Dendritic cell treated with granulocyte-macrophage colony-stimulating factor and Interleukin-4, amounts not matched to agents 40 ng/mL and 50 ng/mL, for 4 days (primary cell): ENCODE data around the gene LRPAP1.

Experiments
- H3K27ac Mint-ChIP-seq: one replicate; pipeline ENCODE4 v1.8.0; 2022; ENCODE audit warnings: mild to moderate bottlenecking, mixed read lengths
- H3K27me3 Mint-ChIP-seq: one replicate; pipeline ENCODE4 v1.8.0; 2022; ENCODE audit warnings: mild to moderate bottlenecking, mixed read lengths
- H3K36me3 Mint-ChIP-seq: one replicate; pipeline ENCODE4 v1.8.0; 2022; ENCODE audit warnings: low read depth, mixed read lengths
- H3K4me1 Mint-ChIP-seq: one replicate; pipeline ENCODE4 v1.8.0; 2022; ENCODE audit warnings: low read depth, mixed read lengths
- H3K4me3 Mint-ChIP-seq: one replicate; pipeline ENCODE4 v1.8.0; 2022; ENCODE audit warnings: mild to moderate bottlenecking, moderate library complexity, mixed read lengths
- H3K9me3 Mint-ChIP-seq: one replicate; pipeline ENCODE4 v1.8.0; 2022; ENCODE audit warnings: mixed read lengths
- intact Hi-C: fragments of 100-400 bp; cut with micrococcal nuclease; formaldehyde crosslinking; loops from one replicate; pipeline ENCODE4 v1.15.0; 2022

LRPAP1 gene

DNA sequence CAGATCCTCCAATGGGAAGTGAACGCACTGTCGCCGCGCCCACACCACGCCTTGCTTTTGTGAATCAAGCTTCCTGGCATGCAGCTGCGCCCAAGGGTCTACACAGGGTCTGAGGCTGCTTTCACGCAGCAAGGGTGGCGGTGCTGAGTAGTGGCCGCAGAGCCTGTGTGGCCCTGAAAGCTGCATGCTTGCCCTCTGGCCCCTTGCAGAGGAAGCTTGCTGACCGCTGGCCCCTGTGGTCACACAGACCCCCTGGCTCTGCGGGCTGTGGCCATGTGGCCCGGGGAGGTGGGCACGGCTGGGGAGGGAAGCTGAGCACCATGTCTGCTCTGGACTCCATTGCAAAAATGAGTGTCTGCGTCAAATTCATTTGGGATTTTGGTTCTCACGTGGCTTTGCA lies 60.3 kb downstream of the LRPAP1 start:
- intact Hi-C loops, result no loop called here
- H3K36me3 Mint-ChIP-seq, result no peaks in the 10 kb centered on the region
- no peaks in the 10 kb centered on the region for H3K4me1 Mint-ChIP-seq
- H3K9me3 Mint-ChIP-seq, result no peaks in the 10 kb centered on the region
- H3K4me3 Mint-ChIP-seq, result no peak overlapping the region
- H3K27ac Mint-ChIP-seq, result no peak overlapping the region
- peaks cover 8% of the 10 kb centered on the region for H3K27me3 Mint-ChIP-seq

DNA sequence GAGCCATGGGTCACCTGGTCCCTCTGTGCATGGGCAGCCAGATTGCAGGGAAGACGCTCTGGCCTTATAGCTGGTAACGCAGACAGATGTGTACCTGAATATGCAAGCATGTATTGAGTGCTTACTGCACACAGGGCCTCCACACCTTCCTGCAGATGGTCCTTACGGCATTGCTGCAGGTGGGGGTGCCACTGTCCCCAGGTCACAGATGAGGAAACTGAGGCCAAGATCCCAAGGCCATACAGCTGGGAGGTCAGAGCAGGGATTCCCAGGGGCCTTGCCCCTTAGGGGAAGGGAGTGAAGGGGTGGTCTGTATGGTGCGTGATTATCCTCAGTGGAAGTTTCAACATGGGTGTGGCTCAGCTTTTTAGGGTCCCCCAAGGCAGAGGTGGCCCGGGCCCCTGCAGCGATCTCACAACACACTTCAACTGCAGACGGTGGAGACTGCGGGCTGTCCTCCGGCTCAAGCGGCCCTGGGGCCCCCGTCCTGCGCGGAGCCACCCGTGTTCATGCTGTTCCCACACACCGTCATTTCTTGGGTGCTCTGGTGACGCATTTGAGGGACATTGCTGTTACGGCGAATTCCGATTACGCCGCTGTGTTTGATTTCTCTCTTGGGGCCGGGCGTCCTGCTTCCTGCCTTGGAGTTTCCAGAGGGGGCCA lies 61.0 kb downstream of the LRPAP1 start:
- Mint-ChIP-seq H3K4me3 (no peak overlapping the region), H3K36me3 (no peaks in the 10 kb centered on the region), H3K4me1 (no peaks in the 10 kb centered on the region), H3K27me3 (peaks cover 6% of the 10 kb centered on the region), H3K27ac (no peak overlapping the region), H3K9me3 (no peaks in the 10 kb centered on the region)
- intact Hi-C loops, result no loop called here

DNA sequence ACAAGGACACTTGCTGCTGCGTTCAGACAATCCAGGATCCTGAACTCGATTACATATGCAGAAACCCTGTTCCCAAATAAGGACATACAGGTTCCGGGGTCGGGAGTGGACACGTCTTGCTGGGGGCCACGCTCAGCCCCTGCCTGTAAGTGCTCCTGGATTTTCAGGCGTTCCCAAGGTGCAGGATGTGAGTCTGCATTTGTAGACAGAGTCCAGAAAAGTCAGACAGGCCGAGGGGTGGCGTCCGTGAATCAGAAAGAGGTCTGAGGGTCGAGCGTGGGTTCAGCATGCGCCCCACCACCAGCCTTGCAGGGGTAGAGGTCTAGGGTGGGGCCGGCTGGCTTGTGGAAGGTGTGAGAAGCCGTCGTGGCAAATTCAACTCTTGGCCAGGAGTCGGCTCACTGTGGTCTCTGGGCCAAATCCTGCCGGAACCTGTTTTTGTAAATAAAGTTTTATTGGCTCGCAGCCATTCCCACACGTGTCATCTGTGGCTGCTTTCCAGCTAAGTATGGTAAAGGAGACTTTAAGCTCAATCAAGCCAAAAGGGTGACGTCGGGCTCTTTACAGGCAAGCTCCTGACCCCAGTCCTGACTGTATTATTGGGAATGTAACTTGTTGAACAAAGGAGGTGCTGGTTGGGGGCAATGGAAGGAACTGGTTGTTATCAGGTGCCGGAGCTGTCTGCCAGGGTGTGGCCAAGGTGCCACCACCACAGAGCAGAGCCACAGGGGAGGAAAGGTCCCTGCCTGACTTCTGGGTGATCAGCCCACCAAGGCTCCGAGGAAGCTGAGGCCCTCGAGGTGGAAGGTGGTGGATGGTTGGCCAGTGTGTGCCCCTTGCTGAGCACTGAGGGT lies 61.8 kb downstream of the LRPAP1 start:
- Mint-ChIP-seq H3K4me1 (no peaks in the 10 kb centered on the region), H3K27ac (no peak overlapping the region), H3K9me3 (no peaks in the 10 kb centered on the region), H3K4me3 (no peak overlapping the region), H3K27me3 (peaks cover 8% of the 10 kb centered on the region), H3K36me3 (no peaks in the 10 kb centered on the region)
- intact Hi-C loops, result no loop called here

DNA sequence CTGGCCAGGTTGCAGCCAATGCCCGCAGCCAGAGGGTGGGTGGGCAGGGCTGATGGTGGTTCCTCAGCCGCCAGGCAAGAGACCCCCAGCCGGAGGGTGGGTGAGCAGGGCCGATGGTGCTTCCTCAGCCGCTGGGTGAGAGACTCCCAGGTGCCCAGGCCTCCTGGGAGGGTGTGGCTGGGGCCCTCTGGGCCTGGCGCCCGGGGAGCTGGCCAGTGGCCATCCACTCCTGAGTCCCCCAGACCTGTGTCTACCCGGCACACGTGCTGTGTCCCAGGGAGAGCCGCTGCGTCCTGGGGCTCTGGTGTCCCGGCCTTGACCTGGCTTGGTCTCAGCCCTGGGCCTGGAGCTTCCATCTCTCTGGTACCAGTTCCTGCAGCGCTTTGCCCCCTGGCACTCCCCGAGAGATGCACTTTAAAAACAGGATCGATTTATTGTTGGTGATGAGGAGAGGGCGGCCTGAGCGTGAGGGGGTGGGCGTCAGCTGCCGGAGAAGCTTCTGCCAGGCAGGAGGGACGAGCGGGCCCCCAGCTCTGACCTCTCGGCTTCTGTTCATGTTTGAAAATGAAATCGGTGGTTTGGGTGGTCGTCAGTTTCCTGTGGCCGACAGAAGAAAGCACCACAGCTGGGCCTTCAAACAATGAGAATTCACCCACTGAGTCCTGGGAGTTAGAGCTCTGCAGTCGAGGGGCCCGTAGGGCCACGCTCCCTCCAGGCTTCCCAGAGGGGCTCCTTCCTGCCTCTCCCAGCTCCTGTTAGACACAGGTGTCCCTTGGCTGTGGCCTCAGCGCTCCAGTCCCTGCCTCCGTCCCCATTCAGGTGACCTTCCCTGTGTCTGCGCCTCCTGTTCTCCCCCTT lies 62.6 kb downstream of the LRPAP1 start:
- no peaks in the 10 kb centered on the region for H3K36me3 Mint-ChIP-seq
- H3K27me3 Mint-ChIP-seq, result peaks cover 16% of the 10 kb centered on the region
- H3K4me3 Mint-ChIP-seq, result no peak overlapping the region
- H3K4me1 Mint-ChIP-seq, result no peaks in the 10 kb centered on the region
- intact Hi-C loops, result no loop called here
- no peaks in the 10 kb centered on the region for H3K9me3 Mint-ChIP-seq
- H3K27ac Mint-ChIP-seq, result no peak overlapping the region

DNA sequence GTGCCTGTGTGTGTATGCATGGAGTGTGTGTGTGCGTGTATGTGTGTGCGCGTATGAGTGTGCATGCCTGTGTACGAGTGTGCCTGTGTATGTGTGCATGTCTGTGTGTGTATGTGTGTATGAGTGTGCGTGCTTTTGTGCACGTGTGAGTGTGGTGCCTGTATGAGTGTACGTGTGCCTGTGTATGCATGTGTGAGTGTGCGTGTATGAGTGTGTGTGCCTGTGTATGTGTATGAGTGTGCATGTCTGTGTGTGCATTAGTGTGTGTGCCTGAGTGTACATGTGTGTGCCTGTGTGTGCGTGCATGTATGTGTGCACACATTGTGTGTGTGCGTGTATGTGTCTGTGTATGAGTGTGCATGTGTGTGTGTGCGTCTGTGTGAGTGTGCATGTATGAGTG lies 63.4 kb downstream of the LRPAP1 start:
- H3K36me3 Mint-ChIP-seq, result no peaks in the 10 kb centered on the region
- H3K9me3 Mint-ChIP-seq, result no peaks in the 10 kb centered on the region
- H3K4me1 Mint-ChIP-seq, result no peaks in the 10 kb centered on the region
- peaks cover 23% of the 10 kb centered on the region for H3K27me3 Mint-ChIP-seq
- no peak overlapping the region for H3K27ac Mint-ChIP-seq
- intact Hi-C loops, result no loop called here
- H3K4me3 Mint-ChIP-seq, result no peak overlapping the region

DNA sequence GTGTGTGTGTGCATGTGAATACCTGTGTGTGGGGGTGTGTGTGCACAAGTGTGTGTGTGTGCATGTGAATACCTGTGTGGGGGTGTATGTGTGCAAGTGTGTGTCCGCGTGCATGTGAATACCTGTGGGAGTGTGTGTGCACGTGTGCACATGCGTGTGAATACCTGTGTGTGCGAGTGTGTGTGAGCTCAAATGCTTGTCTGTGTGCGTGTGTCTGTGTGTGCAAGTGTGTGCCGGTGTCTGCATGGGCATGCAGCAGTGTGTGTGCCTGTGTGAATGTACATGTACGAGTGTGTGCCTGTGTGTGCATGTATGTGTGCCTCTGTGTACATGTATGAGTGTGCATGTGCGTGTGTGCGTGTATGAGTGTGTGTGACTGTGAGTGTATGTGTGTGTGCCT lies 64.1 kb downstream of the LRPAP1 start:
- intact Hi-C loops, result no loop called here
- Mint-ChIP-seq H3K4me3 (no peak overlapping the region), H3K27me3 (peaks cover 26% of the 10 kb centered on the region), H3K36me3 (no peaks in the 10 kb centered on the region), H3K9me3 (no peaks in the 10 kb centered on the region), H3K27ac (no peak overlapping the region), H3K4me1 (no peaks in the 10 kb centered on the region)

DNA sequence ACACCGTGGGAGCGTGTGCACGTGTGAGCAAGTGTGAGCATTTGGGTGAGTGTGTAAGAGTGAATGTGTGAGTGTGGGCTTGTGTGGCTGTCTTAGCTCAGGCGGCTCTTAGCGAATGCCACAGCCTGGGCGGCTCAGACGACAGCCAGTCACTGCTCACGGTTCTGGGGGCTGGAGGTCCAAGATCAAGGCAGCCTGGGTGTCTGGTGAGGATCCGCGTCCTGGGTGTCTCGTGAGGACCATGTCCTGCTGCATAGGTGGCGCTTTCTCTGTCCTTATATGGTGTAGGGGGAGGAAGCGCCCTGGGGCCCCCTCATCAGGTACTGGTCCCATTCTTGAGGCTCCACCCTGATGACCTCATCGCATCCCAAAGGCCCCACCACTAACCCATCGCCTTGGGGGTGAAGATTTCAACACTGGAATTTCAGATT lies 64.6 kb downstream of the LRPAP1 start:
- no peaks in the 10 kb centered on the region for H3K4me1 Mint-ChIP-seq
- H3K4me3 Mint-ChIP-seq, result no peak overlapping the region
- H3K27me3 Mint-ChIP-seq, result peaks cover 31% of the 10 kb centered on the region
- no peak overlapping the region for H3K27ac Mint-ChIP-seq
- H3K9me3 Mint-ChIP-seq, result no peaks in the 10 kb centered on the region
- intact Hi-C loops, result no loop called here
- H3K36me3 Mint-ChIP-seq, result no peaks in the 10 kb centered on the region

DNA sequence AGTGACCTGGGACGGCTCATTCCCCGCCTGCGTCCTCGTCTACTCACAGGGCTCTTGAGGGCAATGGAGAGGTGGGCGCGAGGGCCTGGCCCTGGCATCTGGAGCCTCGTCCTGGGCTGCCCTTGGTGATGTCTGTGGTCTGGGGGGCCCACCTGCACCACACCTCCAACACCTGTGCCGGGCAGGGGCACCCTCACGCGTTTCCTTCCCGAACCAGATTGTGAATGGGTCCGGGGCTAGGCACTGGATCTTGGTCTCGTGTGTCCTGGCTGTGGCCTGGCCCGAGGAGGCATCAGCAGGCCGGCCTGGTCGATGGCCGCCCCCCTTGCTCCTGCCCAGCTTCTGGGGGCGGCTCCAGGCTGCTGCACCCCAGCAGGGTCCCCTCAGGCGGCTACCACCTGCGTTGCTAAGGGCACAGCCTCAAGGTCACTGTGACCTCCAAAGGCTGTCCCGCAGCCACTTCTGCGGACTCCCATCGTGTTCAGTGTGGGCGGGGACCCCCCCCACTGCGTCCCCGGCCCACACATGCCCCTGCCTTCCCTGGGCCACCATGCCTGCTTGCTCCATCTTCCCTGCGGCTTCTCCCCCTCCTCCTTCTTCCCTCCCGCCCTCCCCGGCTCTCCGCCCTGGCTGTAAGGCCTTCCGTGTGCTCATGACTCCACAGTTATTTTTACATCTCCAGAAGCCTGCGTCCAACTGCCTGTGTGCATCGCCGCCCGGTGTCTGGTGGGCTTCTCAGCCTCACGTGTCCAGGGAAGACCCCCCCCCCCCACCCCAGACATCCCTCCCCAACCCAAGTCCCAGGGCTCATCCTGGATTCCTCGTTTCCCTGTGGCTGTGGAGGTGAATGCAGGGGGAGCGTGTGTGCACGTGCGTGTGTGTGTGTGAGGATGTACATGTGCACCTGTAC lies 65.3 kb downstream of the LRPAP1 start:
- Mint-ChIP-seq H3K4me1 (no peaks in the 10 kb centered on the region), H3K9me3 (no peaks in the 10 kb centered on the region), H3K27me3 (peaks cover 37% of the 10 kb centered on the region), H3K4me3 (no peak overlapping the region), H3K27ac (no peak overlapping the region), H3K36me3 (no peaks in the 10 kb centered on the region)
- intact Hi-C loops, result no loop called here

DNA sequence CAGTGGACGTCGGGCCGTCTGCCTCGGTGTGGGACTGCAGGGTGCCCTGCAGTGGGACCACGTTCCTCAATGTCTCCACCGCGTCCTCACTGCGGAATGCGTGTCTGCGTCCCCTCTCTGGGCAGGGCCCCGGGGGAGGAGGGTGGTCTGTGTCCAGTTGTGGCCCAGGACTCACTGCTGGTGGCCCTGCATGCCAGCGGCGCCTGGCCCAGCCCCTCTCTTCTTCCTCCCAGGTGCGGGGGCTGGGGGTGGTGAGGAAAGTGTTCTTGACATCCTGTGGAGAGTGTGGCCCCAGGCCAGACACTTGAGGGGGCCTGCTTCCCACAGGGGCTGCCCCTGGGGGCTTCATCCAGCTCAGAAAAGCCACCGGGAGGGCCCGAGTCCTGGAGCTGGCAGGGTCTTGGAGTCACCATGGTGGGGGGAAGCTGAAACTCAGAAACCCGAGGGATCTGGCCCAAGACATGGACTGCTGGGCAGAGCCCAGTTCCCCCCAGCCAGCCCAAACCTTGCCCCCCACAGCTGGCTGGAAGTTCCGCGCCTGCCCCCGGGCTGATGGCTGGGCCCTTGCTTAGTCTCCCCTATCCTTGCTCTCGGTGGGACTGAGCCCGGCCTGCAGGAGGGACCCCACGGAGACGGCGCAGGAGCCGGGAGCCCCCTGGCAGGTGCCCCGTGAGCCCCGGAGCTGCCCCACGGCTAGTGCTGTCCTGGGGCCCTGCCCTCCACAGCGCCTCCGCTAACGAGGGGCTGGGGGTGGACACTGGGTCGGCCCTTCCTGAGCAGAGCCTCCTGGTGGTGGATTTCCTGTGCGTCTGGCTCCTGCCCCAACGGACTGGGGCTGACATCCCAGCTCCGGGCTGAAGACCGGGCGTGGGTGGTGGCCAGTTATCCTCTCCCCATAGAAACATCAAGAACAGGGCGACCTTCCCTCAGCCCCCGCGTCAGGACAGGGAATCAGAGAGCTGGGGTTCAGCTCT lies 66.2 kb downstream of the LRPAP1 start:
- H3K9me3 Mint-ChIP-seq, result no peaks in the 10 kb centered on the region
- no peak overlapping the region for H3K27ac Mint-ChIP-seq
- H3K36me3 Mint-ChIP-seq, result no peaks in the 10 kb centered on the region
- H3K4me1 Mint-ChIP-seq, result no peaks in the 10 kb centered on the region
- intact Hi-C loops, result no loop called here
- H3K4me3 Mint-ChIP-seq, result no peak overlapping the region
- H3K27me3 Mint-ChIP-seq, result peaks cover 46% of the 10 kb centered on the region

DNA sequence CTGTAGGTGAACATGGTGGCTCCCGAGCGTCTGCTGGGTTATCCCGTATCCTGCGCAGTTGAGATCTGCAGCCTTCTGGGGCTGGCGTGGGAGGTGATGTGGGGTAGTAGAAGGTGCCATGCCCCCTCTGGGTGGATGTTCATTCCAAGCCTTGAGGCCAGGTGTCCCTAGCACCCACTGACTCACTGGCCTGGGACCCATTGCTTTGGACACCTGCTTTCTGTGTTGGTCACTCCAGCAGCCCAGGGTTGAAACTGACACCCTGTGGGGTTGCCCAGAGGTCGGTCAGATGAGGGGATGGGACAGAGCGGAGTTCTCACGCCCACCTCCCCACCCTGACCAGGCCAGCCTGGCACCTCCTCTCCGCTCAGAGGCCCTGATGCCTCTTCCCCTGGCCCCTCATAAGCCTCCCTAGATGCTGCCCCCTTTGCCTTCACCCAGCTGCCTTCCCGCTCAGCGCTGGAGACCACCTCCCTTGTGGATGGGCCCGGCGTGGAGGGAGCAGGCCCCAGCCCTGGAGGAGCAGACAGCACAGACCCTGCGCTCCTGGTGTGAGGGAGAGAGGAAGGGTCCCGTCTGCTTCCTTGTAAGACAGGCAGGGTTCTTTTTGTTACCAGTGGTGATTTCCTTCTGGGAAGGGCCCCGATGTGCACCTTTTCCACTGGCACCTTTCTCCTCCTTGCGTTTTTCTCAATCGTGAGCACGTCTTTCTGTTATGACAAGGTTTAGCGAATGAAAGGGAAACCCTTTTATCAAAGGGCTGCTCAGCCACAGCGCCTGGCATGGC lies 67.1 kb downstream of the LRPAP1 start:
- Mint-ChIP-seq H3K27me3 (peaks cover 53% of the 10 kb centered on the region), H3K27ac (no peak overlapping the region), H3K4me3 (no peak overlapping the region), H3K4me1 (no peaks in the 10 kb centered on the region), H3K9me3 (no peaks in the 10 kb centered on the region), H3K36me3 (no peaks in the 10 kb centered on the region)
- intact Hi-C loops, result no loop called here

DNA sequence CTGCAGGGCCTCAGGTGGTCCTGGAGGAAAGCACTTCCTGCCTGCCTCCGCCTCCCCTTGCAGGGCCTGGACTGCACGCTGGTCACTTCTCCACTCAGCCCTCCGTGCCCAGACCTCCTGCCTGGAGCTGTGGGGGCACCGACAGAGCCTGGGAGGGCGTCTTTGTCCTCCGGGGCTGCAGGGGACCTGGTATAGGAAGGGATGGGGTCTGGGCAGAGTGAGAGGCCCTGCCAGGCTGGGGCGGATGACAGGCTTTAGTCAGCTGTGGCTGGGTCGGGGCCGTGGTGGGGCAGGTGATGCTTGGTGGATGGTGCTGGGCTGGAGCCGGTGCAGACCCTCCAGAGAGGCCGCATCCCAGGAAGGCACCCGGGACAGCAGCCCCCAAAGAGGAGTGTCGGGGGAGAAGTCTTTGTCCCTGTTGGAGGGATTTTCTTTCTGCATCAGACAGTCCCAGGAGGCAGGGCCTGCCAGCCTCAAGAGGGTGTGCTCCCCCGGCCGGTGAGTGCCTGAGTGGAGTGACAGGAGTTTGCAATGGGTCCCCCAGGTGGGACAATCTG lies 67.8 kb downstream of the LRPAP1 start:
- H3K4me3 Mint-ChIP-seq, result no peak overlapping the region

More for the DNA sequence above, 67.8 kb downstream of the LRPAP1 start:
- H3K4me1 Mint-ChIP-seq, result no peaks in the 10 kb centered on the region
- no peaks in the 10 kb centered on the region for H3K9me3 Mint-ChIP-seq
- no peak overlapping the region for H3K27ac Mint-ChIP-seq
- H3K27me3 Mint-ChIP-seq, result peaks cover 57% of the 10 kb centered on the region
- intact Hi-C loops, result no loop called here
- H3K36me3 Mint-ChIP-seq, result no peaks in the 10 kb centered on the region
